HepG2 (cell line): ENCODE data around the gene TYW1B.
"Not testable (repeated sequence)": the region's sequence is repeated elsewhere in the genome, so short reads cannot be mapped to it uniquely, and the experiment has no call there.

ENCODE experiments used
- DPF2 ChIP-seq: sonication (generic); formaldehyde crosslinking; IDR thresholded peaks from 2 replicates; pipeline ENCODE4 v1.4.0; 2020; ENCODE audit warnings: mild to moderate bottlenecking, low read depth, missing genetic modification reagents, borderline replicate concordance
- MED1 ChIP-seq: sonication (generic); formaldehyde crosslinking; IDR thresholded peaks from 2 replicates; pipeline ENCODE4 v1.4.0; 2020; ENCODE audit warnings: missing genetic modification reagents
- NCOR1 ChIP-seq: fragments of 200-600 bp; sonication (generic); IDR thresholded peaks from 2 replicates; pipeline ENCODE4 v1.7.0; 2017; ENCODE audit warnings: antibody characterized with exemption, low read length, borderline replicate concordance
- TGIF2 ChIP-seq: IDR thresholded peaks from 2 replicates; pipeline ENCODE4 v1.6.1; 2016; ENCODE audit warnings: control low read depth, missing compliant biosample characterization

GRCh38 chr7:72818663-72819361, 9.2 kb downstream of the TYW1B start:
- TF ChIP-seq TGIF2; NCOR1; MED1 (CRISPR knock-in tag); DPF2 (CRISPR knock-in tag): not testable (repeated sequence)
